Measurements from ENCODE around the gene TBC1D23. TPM values are rescaled to one million over a fixed set of nuclear protein-coding genes. Genes with fewer than 3 reads are reported as not detected.
"Not testable (repeated sequence)": the region's sequence is repeated elsewhere in the genome, so short reads cannot be mapped to it uniquely, and the experiment has no call there.

TBC1D23 gene
- total and polyA plus RNA-seq, 5 donors from 2014 or later = 17.8 to 40.2 (median 20.7) TPM

- H3K4me3 ChIP-seq (ENCODE audit: low read depth, low read length); DNase-seq; H3K9me3 Mint-ChIP-seq; ATAC-seq (ENCODE audit: low read depth in 2 of 2); H3K36me3 Mint-ChIP-seq; H3K27me3 ChIP-seq (ENCODE audit: control insufficient read depth, insufficient read depth, low read length); H3K27me3 Mint-ChIP-seq; H3K9me3 ChIP-seq (ENCODE audit: control insufficient read depth in 2 of 2, low read length in 2 of 2): not testable (repeated sequence)
- H3K4me1 Mint-ChIP-seq = peaks cover 6 to 27% (median 22%) of the 10 kb centered on the region in 4 donors
- H3K27ac Mint-ChIP-seq = peak overlapping the region in 2 of 3 donors; percentile 77 to 93
- Histone ChIP-seq H3K4me1 (ENCODE audit: control insufficient read depth, insufficient read depth, low read length, poor library complexity, severe bottlenecking) (peaks cover 21% of the 10 kb centered on the region), H3K27ac (ENCODE audit: insufficient read depth, low read length, poor library complexity, severe bottlenecking) (peak overlapping the region; percentile 29), H3K36me3 (ENCODE audit: control insufficient read depth, insufficient read depth, low read length) (peaks cover 20% of the 10 kb centered on the region)
- peak overlapping the region; percentile 43 to 95 (median 78) for H3K4me3 Mint-ChIP-seq
Measured at GRCh38 chr3:100336229-100336628, 75.4 kb downstream of the TBC1D23 start.

GRCh38 chr3:100338911-100339310 lies 78.1 kb downstream of the TBC1D23 start:
- DNase-seq = no peak
- no peak overlapping the region for H3K4me3 ChIP-seq (ENCODE audit: low read depth, low read length)
- no peaks in the 10 kb centered on the region for H3K27me3 ChIP-seq (ENCODE audit: control insufficient read depth, insufficient read depth, low read length)
- H3K27ac ChIP-seq (ENCODE audit: insufficient read depth, low read length, poor library complexity, severe bottlenecking) = no peak overlapping the region
- peaks cover 27% of the 10 kb centered on the region for H3K36me3 Mint-ChIP-seq
- peaks cover 15% of the 10 kb centered on the region for H3K4me1 ChIP-seq (ENCODE audit: control insufficient read depth, insufficient read depth, low read length, poor library complexity, severe bottlenecking)
- H3K4me1 Mint-ChIP-seq = peaks cover 14 to 40% (median 23%) of the 10 kb centered on the region in 4 donors
- H3K27me3 Mint-ChIP-seq = no peaks in the 10 kb centered on the region
- peaks cover 37% of the 10 kb centered on the region for H3K36me3 ChIP-seq (ENCODE audit: control insufficient read depth, insufficient read depth, low read length)
- H3K4me3 Mint-ChIP-seq = no peak overlapping the region
- no peak for ATAC-seq (ENCODE audit: low read depth in 2 of 2)
- H3K9me3 Mint-ChIP-seq = peaks cover 0 to 2% (median 0%) of the 10 kb centered on the region in 7 donors
- no peaks in the 10 kb centered on the region for H3K9me3 ChIP-seq (ENCODE audit: control insufficient read depth in 2 of 2, low read length in 2 of 2)
- peak overlapping the region in 1 of 3 donors; percentile 3 for H3K27ac Mint-ChIP-seq

- H3K4me1 Mint-ChIP-seq = peaks cover 18 to 38% (median 26%) of the 10 kb centered on the region in 4 donors
- Histone ChIP-seq H3K36me3 (ENCODE audit: control insufficient read depth, insufficient read depth, low read length) (peaks cover 42% of the 10 kb centered on the region), H3K27me3 (ENCODE audit: control insufficient read depth, insufficient read depth, low read length) (no peaks in the 10 kb centered on the region), H3K4me3 (ENCODE audit: low read depth, low read length) (no peak overlapping the region), H3K9me3 (ENCODE audit: control insufficient read depth in 2 of 2, low read length in 2 of 2) (no peaks in the 10 kb centered on the region), H3K4me1 (ENCODE audit: control insufficient read depth, insufficient read depth, low read length, poor library complexity, severe bottlenecking) (peaks cover 11% of the 10 kb centered on the region), H3K27ac (ENCODE audit: insufficient read depth, low read length, poor library complexity, severe bottlenecking) (no peak overlapping the region)
- H3K27ac Mint-ChIP-seq = no peak overlapping the region
- H3K36me3 Mint-ChIP-seq = peaks cover 35% of the 10 kb centered on the region
- DNase-seq (no peak), ATAC-seq (ENCODE audit: low read depth in 2 of 2) (no peak)
- no peaks in the 10 kb centered on the region for H3K27me3 Mint-ChIP-seq
- no peak overlapping the region for H3K4me3 Mint-ChIP-seq
- peaks cover 0 to 2% (median 0%) of the 10 kb centered on the region in 7 donors for H3K9me3 Mint-ChIP-seq
Measured at GRCh38 chr3:100339786-100340185, 79.0 kb downstream of the TBC1D23 start.

GRCh38 chr3:100340527-100340926 lies 79.7 kb downstream of the TBC1D23 start:
- Mint-ChIP-seq H3K27ac (peak overlapping the region in 1 of 3 donors; percentile 2), H3K4me3 (no peak overlapping the region), H3K27me3 (no peaks in the 10 kb centered on the region), H3K9me3 (peaks cover 0 to 2% (median 0%) of the 10 kb centered on the region in 7 donors), H3K36me3 (peaks cover 38% of the 10 kb centered on the region), H3K4me1 (peaks cover 13 to 31% (median 20%) of the 10 kb centered on the region in 4 donors)
- Histone ChIP-seq H3K4me1 (ENCODE audit: control insufficient read depth, insufficient read depth, low read length, poor library complexity, severe bottlenecking) (peaks cover 5% of the 10 kb centered on the region), H3K36me3 (ENCODE audit: control insufficient read depth, insufficient read depth, low read length) (peaks cover 42% of the 10 kb centered on the region), H3K4me3 (ENCODE audit: low read depth, low read length) (no peak overlapping the region), H3K27ac (ENCODE audit: insufficient read depth, low read length, poor library complexity, severe bottlenecking) (no peak overlapping the region), H3K9me3 (ENCODE audit: control insufficient read depth in 2 of 2, low read length in 2 of 2) (no peaks in the 10 kb centered on the region), H3K27me3 (ENCODE audit: control insufficient read depth, insufficient read depth, low read length) (no peaks in the 10 kb centered on the region)
- DNase-seq = no peak
- ATAC-seq (ENCODE audit: low read depth in 2 of 2) = no peak

- Mint-ChIP-seq H3K9me3 (peaks cover 0 to 1% (median 0%) of the 10 kb centered on the region in 7 donors), H3K36me3 (peaks cover 55% of the 10 kb centered on the region), H3K4me1 (peaks cover 4 to 6% (median 5%) of the 10 kb centered on the region in 4 donors), H3K27me3 (no peaks in the 10 kb centered on the region), H3K27ac (no peak overlapping the region), H3K4me3 (no peak overlapping the region)
- H3K27me3 ChIP-seq (ENCODE audit: control insufficient read depth, insufficient read depth, low read length) = no peaks in the 10 kb centered on the region
- peaks cover 60% of the 10 kb centered on the region for H3K36me3 ChIP-seq (ENCODE audit: control insufficient read depth, insufficient read depth, low read length)
- ATAC-seq (ENCODE audit: low read depth in 2 of 2) (no peak), DNase-seq (no peak)
- no peaks in the 10 kb centered on the region for H3K4me1 ChIP-seq (ENCODE audit: control insufficient read depth, insufficient read depth, low read length, poor library complexity, severe bottlenecking)
- H3K4me3 ChIP-seq (ENCODE audit: low read depth, low read length) = no peak overlapping the region
- H3K27ac ChIP-seq (ENCODE audit: insufficient read depth, low read length, poor library complexity, severe bottlenecking) = no peak overlapping the region
- H3K9me3 ChIP-seq (ENCODE audit: control insufficient read depth in 2 of 2, low read length in 2 of 2) = no peaks in the 10 kb centered on the region
Measured at GRCh38 chr3:100348727-100349126, 87.9 kb downstream of the TBC1D23 start.

- H3K9me3 Mint-ChIP-seq; H3K27me3 Mint-ChIP-seq; H3K9me3 ChIP-seq (ENCODE audit: control insufficient read depth in 2 of 2, low read length in 2 of 2); H3K27ac ChIP-seq (ENCODE audit: insufficient read depth, low read length, poor library complexity, severe bottlenecking); H3K4me1 ChIP-seq (ENCODE audit: control insufficient read depth, insufficient read depth, low read length, poor library complexity, severe bottlenecking); H3K4me1 Mint-ChIP-seq; ATAC-seq (ENCODE audit: low read depth in 2 of 2); H3K4me3 ChIP-seq (ENCODE audit: low read depth, low read length); H3K27me3 ChIP-seq (ENCODE audit: control insufficient read depth, insufficient read depth, low read length); H3K4me3 Mint-ChIP-seq; DNase-seq: not testable (repeated sequence)
- peak overlapping the region in 1 of 3 donors; percentile 33 for H3K27ac Mint-ChIP-seq
- H3K36me3 Mint-ChIP-seq = peaks cover 46% of the 10 kb centered on the region
- peaks cover 64% of the 10 kb centered on the region for H3K36me3 ChIP-seq (ENCODE audit: control insufficient read depth, insufficient read depth, low read length)
Measured at GRCh38 chr3:100351770-100352169, 91.0 kb downstream of the TBC1D23 start.

GRCh38 chr3:100352296-100353231 lies 91.8 kb downstream of the TBC1D23 start:
- Mint-ChIP-seq H3K4me3 (no peak overlapping the region), H3K4me1 (peaks cover 0 to 2% (median 0%) of the 10 kb centered on the region in 4 donors), H3K27me3 (no peaks in the 10 kb centered on the region), H3K36me3 (peaks cover 46% of the 10 kb centered on the region), H3K9me3 (peaks cover 0 to 1% (median 0%) of the 10 kb centered on the region in 7 donors), H3K27ac (peak overlapping the region in 2 of 3 donors; percentile 26 to 33)
- ATAC-seq (ENCODE audit: low read depth in 2 of 2) (no peak), DNase-seq (no peak)
- H3K9me3 ChIP-seq (ENCODE audit: control insufficient read depth in 2 of 2, low read length in 2 of 2) = no peaks in the 10 kb centered on the region
- peaks cover 66% of the 10 kb centered on the region for H3K36me3 ChIP-seq (ENCODE audit: control insufficient read depth, insufficient read depth, low read length)
- H3K4me3 ChIP-seq (ENCODE audit: low read depth, low read length) = no peak overlapping the region
- no peaks in the 10 kb centered on the region for H3K4me1 ChIP-seq (ENCODE audit: control insufficient read depth, insufficient read depth, low read length, poor library complexity, severe bottlenecking)
- no peaks in the 10 kb centered on the region for H3K27me3 ChIP-seq (ENCODE audit: control insufficient read depth, insufficient read depth, low read length)
- no peak overlapping the region for H3K27ac ChIP-seq (ENCODE audit: insufficient read depth, low read length, poor library complexity, severe bottlenecking)
